PFSK-1 (cell line): Measurements from ENCODE around the gene CD63.

ENCODE experiments used
- POLR2AphosphoS5 ChIP-seq: IDR thresholded peaks from 2 replicates; pipeline ENCODE4 v1.6.1; 2012; ENCODE audit warnings: low read depth, mild to moderate bottlenecking, control low read depth, low read length, moderate library complexity
- REST ChIP-seq, 2 experiments: IDR thresholded peaks; 2 replicates each; pipeline versions ENCODE4 v1.6.1 to v1.8.0; 2011 to 2012; ENCODE audit warnings: low read depth in 2 of 2, low read length in 2 of 2, control low read depth in 1 of 2, inconsistent platforms in 1 of 2, mild to moderate bottlenecking in 1 of 2, moderate library complexity in 1 of 2; ENCODE audit not compliant: insufficient read depth in 1 of 2
- SIN3A ChIP-seq: IDR thresholded peaks from 2 replicates; pipeline ENCODE4 v1.6.1; 2012; ENCODE audit warnings: mild to moderate bottlenecking, low read length, moderate library complexity, borderline replicate concordance; ENCODE audit not compliant: insufficient read depth
- TAF1 ChIP-seq: IDR thresholded peaks from 2 replicates; pipeline ENCODE4 v1.6.1; 2012; ENCODE audit warnings: low read length, control low read depth, borderline replicate concordance; ENCODE audit not compliant: insufficient read depth

- TF ChIP-seq REST (IDR thresholded peaks at IDR 0.05; ENCODE audit: insufficient read depth in 1 of 2, low read depth in 2 of 2, low read length in 2 of 2) (no peak), TAF1 (no peak), POLR2AphosphoS5 (no peak), SIN3A (no peak)
Measured at GRCh38 chr12:55684761-55685370, 43.9 kb downstream of the CD63 start.
